Measurements from ENCODE around the gene DSTN. TPM values are rescaled to one million over a fixed set of nuclear protein-coding genes. Genes with fewer than 3 reads are reported as not detected.

Gene DSTN
- total RNA-seq, 1 donor from 2014 or later: 233 TPM

GRCh38 chr20:17648791-17649730, 79.2 kb downstream of the DSTN start:
- H3K4me1 Mint-ChIP-seq (ENCODE audit: low read depth, unreplicated experiment): peaks cover 45% of the 10 kb centered on the region
- no peaks in the 10 kb centered on the region for H3K36me3 Mint-ChIP-seq (ENCODE audit: unreplicated experiment)
- H3K9me3 Mint-ChIP-seq (ENCODE audit: unreplicated experiment): peaks cover 3% of the 10 kb centered on the region
- TF ChIP-seq CTCF (IDR thresholded peaks at IDR 0.05; ENCODE audit: partially characterized antibody, unreplicated experiment): no peak
- no peak overlapping the region for H3K27ac Mint-ChIP-seq (ENCODE audit: unreplicated experiment)
- no peak for DNase-seq
- H3K4me3 Mint-ChIP-seq (ENCODE audit: unreplicated experiment): no peak overlapping the region
- peaks cover 1% of the 10 kb centered on the region for H3K27me3 Mint-ChIP-seq (ENCODE audit: unreplicated experiment)

- Mint-ChIP-seq H3K27ac (ENCODE audit: unreplicated experiment) (no peak overlapping the region), H3K4me1 (ENCODE audit: low read depth, unreplicated experiment) (peaks cover 38% of the 10 kb centered on the region), H3K9me3 (ENCODE audit: unreplicated experiment) (peaks cover 1% of the 10 kb centered on the region), H3K36me3 (ENCODE audit: unreplicated experiment) (no peaks in the 10 kb centered on the region), H3K4me3 (ENCODE audit: unreplicated experiment) (no peak overlapping the region), H3K27me3 (ENCODE audit: unreplicated experiment) (peaks cover 3% of the 10 kb centered on the region)
- DNase-seq: no peak
- TF ChIP-seq CTCF (IDR thresholded peaks at IDR 0.05; ENCODE audit: partially characterized antibody, unreplicated experiment): no peak
Measured at GRCh38 chr20:17650301-17651128, 80.6 kb downstream of the DSTN start.

GRCh38 chr20:17651129-17651759, 81.4 kb downstream of the DSTN start:
- no peaks in the 10 kb centered on the region for H3K36me3 Mint-ChIP-seq (ENCODE audit: unreplicated experiment)
- peaks cover 3% of the 10 kb centered on the region for H3K27me3 Mint-ChIP-seq (ENCODE audit: unreplicated experiment)
- DNase-seq: no peak
- peaks cover 1% of the 10 kb centered on the region for H3K9me3 Mint-ChIP-seq (ENCODE audit: unreplicated experiment)
- H3K4me3 Mint-ChIP-seq (ENCODE audit: unreplicated experiment): no peak overlapping the region
- peaks cover 39% of the 10 kb centered on the region for H3K4me1 Mint-ChIP-seq (ENCODE audit: low read depth, unreplicated experiment)
- no peak for TF ChIP-seq CTCF (IDR thresholded peaks at IDR 0.05; ENCODE audit: partially characterized antibody, unreplicated experiment)
- no peak overlapping the region for H3K27ac Mint-ChIP-seq (ENCODE audit: unreplicated experiment)

GRCh38 chr20:17651760-17652388, 82.0 kb downstream of the DSTN start:
- DNase-seq: no peak
- peaks cover 1% of the 10 kb centered on the region for H3K9me3 Mint-ChIP-seq (ENCODE audit: unreplicated experiment)
- no peaks in the 10 kb centered on the region for H3K36me3 Mint-ChIP-seq (ENCODE audit: unreplicated experiment)
- no peak overlapping the region for H3K4me3 Mint-ChIP-seq (ENCODE audit: unreplicated experiment)
- peaks cover 38% of the 10 kb centered on the region for H3K4me1 Mint-ChIP-seq (ENCODE audit: low read depth, unreplicated experiment)
- H3K27ac Mint-ChIP-seq (ENCODE audit: unreplicated experiment): no peak overlapping the region
- peaks cover 3% of the 10 kb centered on the region for H3K27me3 Mint-ChIP-seq (ENCODE audit: unreplicated experiment)
- no peak for TF ChIP-seq CTCF (IDR thresholded peaks at IDR 0.05; ENCODE audit: partially characterized antibody, unreplicated experiment)

Data from glutamatergic neuron (in vitro differentiated cells).